Measurements from ENCODE around the gene CTH.

Gene CTH

DNA sequence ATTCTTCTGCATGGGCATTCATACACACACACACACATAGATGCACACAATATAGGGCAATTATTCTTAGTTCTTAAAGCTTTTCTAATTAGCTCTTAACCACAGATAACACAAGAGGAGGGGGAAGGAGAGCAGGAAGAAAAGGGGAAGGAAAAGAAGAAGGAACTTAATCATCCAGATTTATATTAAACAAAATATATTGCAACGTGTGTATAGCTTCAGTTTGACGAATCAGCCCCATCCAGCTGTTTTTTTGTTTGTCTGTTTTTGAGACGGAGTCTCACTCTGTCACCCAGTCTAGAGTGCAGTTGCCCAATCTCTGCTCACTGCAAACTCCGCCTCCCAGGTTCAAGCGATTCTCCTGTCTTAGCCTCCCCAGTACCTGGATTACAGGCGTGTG is 34.9 kb upstream of the CTH start:
- DNase-seq (ENCODE audit: low read depth, low spot score): no peak
- H3K4me3 ChIP-seq (ENCODE audit: low read depth, low read length): no peak overlapping the region
- TF ChIP-seq, protein P1, sequence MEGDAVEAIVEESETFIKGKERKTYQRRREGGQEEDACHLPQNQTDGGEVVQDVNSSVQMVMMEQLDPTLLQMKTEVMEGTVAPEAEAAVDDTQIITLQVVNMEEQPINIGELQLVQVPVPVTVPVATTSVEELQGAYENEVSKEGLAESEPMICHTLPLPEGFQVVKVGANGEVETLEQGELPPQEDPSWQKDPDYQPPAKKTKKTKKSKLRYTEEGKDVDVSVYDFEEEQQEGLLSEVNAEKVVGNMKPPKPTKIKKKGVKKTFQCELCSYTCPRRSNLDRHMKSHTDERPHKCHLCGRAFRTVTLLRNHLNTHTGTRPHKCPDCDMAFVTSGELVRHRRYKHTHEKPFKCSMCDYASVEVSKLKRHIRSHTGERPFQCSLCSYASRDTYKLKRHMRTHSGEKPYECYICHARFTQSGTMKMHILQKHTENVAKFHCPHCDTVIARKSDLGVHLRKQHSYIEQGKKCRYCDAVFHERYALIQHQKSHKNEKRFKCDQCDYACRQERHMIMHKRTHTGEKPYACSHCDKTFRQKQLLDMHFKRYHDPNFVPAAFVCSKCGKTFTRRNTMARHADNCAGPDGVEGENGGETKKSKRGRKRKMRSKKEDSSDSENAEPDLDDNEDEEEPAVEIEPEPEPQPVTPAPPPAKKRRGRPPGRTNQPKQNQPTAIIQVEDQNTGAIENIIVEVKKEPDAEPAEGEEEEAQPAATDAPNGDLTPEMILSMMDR (IDR thresholded peaks at IDR 0.05; ENCODE audit: low read depth, low read length): no peak
- in situ Hi-C loops (cut with HindIII; ENCODE audit: low sequenced_read_pairs): no loop called here

DNA sequence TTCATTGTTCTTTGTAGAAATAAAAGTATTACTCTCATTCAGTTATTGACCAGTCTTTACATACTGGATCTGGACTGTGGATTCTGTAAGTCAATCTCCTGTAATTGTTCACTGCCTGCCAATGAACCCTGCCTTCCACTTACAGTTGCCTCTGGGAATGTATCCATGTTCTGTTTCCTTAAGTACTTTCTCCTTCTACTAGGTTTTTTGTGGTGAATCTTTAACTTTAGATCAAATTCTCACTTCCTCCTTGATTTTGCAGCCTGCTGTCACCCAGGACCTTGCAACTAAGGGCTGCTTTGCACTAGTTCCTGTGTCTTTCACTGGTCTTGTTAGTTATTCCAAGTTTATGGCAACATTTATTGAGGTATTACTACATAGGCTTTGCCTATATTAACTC is 28.4 kb upstream of the CTH start:
- DNase-seq (ENCODE audit: low read depth, low spot score): no peak
- TF ChIP-seq, protein P1 (IDR thresholded peaks at IDR 0.05; ENCODE audit: low read depth, low read length): no peak
- no peak overlapping the region for H3K4me3 ChIP-seq (ENCODE audit: low read depth, low read length)
- in situ Hi-C loops (cut with HindIII; ENCODE audit: low sequenced_read_pairs): no loop called here

DNA sequence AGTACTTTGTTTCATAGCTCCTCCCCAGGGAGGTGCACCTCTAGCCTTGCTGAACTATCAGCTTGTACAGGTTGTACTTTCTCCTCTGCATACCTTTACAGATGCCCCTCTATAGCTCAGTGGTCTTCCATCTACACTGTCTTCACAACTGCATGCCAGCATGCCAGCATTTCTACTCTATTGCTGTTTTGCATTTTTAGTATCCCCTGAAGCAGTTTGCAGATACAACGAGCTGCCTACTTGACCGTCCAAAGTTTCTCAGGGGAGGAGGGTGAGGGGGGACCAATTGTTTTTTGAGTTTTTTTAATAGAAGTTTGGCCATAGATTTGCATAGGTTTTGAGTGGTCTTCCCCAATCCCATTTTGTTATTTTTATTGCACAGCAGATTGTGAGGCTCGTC is 27.6 kb upstream of the CTH start:
- in situ Hi-C loops (cut with HindIII; ENCODE audit: low sequenced_read_pairs): no loop called here

DNA sequence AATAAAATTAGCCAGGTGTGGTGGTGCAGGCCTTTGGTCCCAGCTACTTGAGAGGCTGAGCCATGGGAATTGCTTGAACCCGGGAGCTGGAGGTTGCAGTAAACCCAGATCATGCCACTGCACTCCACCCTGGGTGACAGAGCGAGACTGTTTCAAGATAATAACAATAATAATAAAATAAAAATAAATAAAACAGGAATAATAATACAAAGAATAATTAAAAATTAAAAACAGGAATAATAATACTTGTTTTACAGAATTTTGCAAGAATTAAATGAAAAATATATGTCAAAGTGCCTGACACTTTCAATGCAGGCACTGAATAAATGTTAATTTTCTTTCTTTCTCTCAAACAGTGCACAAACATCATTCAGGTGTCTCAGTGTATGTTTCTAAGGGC is 26.5 kb upstream of the CTH start:
- TF ChIP-seq, protein P1 (IDR thresholded peaks at IDR 0.05; ENCODE audit: low read depth, low read length): no peak
- in situ Hi-C loops (cut with HindIII; ENCODE audit: low sequenced_read_pairs): no loop called here
- DNase-seq (ENCODE audit: low read depth, low spot score): no peak
- no peak overlapping the region for H3K4me3 ChIP-seq (ENCODE audit: low read depth, low read length)

More for the DNA sequence above, 27.6 kb upstream of the CTH start:
- no peak overlapping the region for H3K4me3 ChIP-seq (ENCODE audit: low read depth, low read length)
- DNase-seq (ENCODE audit: low read depth, low spot score): no peak
- TF ChIP-seq, protein P1 (IDR thresholded peaks at IDR 0.05; ENCODE audit: low read depth, low read length): no peak

DNA sequence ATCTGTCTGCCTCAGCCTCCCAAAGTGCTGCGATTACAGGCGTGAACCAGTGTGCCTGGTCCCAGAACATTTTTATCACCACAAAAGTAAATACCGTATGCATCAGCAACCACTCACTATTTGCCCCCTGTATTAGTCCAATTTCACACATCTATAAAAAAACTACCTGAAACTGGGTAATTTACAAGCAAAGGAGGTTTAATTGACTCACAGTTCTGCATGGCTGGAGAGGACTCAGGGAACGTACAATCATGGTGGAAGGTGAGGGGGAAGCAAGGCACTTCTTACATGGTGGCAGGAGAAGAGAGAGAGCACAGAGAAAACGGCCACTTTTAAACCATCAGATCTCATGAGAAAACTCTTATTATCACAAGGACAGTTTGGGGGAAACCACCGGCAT is 25.6 kb upstream of the CTH start:
- TF ChIP-seq, protein P1 (IDR thresholded peaks at IDR 0.05; ENCODE audit: low read depth, low read length): no peak
- no peak for DNase-seq (ENCODE audit: low read depth, low spot score)
- in situ Hi-C loops (cut with HindIII; ENCODE audit: low sequenced_read_pairs): no loop called here
- H3K4me3 ChIP-seq (ENCODE audit: low read depth, low read length): no peak overlapping the region

DNA sequence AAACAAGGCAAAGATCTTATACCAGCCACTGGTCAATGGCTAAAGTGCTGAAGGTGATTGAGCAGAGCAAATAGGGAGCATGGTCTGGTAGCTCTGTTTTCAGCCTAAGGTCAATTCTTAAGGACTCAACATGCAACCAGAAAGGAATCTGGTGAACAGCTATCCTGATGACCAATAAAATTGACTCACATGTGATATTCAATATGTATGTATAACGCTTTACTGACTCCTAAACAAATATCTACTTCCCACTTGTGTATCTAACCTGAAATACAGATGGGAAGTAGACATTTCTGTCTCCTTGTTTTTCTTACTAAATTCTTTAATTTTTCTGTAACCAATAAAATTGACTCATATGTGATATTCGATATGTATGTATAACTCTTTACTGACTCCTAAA is 24.9 kb upstream of the CTH start:
- in situ Hi-C loops (cut with HindIII; ENCODE audit: low sequenced_read_pairs): no loop called here
- no peak for DNase-seq (ENCODE audit: low read depth, low spot score)
- TF ChIP-seq, protein P1 (IDR thresholded peaks at IDR 0.05; ENCODE audit: low read depth, low read length): no peak
- no peak overlapping the region for H3K4me3 ChIP-seq (ENCODE audit: low read depth, low read length)

DNA sequence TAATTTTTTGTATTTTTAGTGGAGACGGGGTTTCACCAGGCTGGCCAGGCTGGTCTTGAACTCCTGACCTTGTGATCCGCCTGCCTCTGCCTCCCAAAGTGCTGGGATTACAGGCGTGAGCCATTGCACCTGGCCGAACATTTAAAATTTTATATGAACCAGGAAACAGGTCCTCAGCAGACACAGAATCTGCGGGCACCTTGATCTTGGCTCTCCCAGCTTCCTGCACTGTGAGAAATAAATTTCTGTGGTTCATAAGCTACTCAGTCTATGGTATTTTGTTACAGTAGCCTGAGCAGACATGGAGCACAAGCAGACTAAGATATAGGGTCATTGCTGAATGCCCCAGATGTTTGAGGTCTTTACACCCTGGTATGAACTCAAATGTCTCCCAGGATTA is 23.6 kb upstream of the CTH start:
- TF ChIP-seq, protein P1 (IDR thresholded peaks at IDR 0.05; ENCODE audit: low read depth, low read length): no peak
- in situ Hi-C loops (cut with HindIII; ENCODE audit: low sequenced_read_pairs): no loop called here
- no peak overlapping the region for H3K4me3 ChIP-seq (ENCODE audit: low read depth, low read length)
- DNase-seq (ENCODE audit: low read depth, low spot score): no peak

Data from astrocyte of the spinal cord (primary cell).